ENCODE results near the gene CDH16. TPM values are rescaled to one million over a fixed set of nuclear protein-coding genes. Genes with fewer than 3 reads are reported as not detected.

CDH16 gene
- total RNA-seq: not detected in 2 replicates

GRCh38 chr16:66918803-66919568 lies at the start of gene CDH16:
Gene CDH16 (minus strand): TSS chr16:66918885. CDS start chr16:66918065, 820 bp downstream.

GRCh38 chr16:66961065-66961744 lies 42.5 kb upstream of the CDH16 start, which contains the start of gene CES3:
Gene CES3 (plus strand): TSS chr16:66961266. CDS start chr16:66961308, 42 bp downstream.

DNA sequence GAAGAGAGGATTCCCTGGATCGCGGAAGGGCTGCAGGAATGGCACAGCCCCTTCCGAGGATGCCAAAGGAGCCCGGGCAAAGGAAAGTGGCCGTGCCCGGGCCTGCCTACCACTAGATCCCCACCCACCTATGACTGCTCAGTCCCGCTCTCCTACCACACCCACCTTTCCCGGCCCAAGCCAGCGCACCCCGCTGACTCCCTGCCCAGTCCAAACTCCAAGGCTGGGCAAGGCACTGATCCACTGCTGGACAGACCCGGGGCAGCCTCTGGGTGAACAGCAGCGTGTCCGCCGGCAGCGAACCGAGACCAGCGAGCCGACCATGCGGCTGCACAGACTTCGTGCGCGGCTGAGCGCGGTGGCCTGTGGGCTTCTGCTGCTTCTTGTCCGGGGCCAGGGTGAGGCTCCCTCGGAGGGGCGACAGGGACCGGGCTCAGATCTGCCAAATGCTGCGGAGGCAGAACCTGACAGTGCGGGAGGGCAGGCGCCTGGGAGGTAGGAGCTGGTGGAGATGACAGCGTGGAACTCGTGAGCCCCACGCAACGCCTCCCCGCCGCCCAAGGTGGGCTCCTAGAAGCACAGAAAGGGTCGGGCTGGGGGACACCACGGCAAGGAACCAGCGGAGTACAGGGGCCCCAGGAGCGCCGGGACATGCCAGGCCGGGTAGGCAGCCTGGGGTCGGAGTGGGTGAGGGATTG lies 16.8 kb upstream of the CDH16 start, which contains the start of gene CES2:
Gene CES2, plus strand, starts transcription at position 203 of the 698 bp plus-strand sequence. Its CDS starts 120 bp downstream, at position 323.

GRCh38 chr16:66934138-66934838 lies 15.6 kb upstream of the CDH16 start, which contains the start of gene CIAO2B:
Gene CIAO2B (minus strand): TSS chr16:66934402. CDS start chr16:66934364, 38 bp downstream.

GRCh38 chr16:66925322-66925840 lies 6.7 kb upstream of the CDH16 start, which contains the start of gene RRAD:
Gene RRAD (minus strand): TSS chr16:66925535. CDS start chr16:66925179, 356 bp downstream.

GRCh38 chr16:66880288-66881013 lies 38.2 kb downstream of the CDH16 start, which contains the start of gene PDP2:
Gene PDP2 (plus strand): TSS chr16:66880515. CDS start chr16:66884285, 3,770 bp downstream.

Other genes with a start within 250 kb of the CDH16 start
- 10.8 and 11.0 TPM in 2 replicates for gene CMTM4, start 222.1 kb downstream of the CDH16 start, total RNA-seq
- 42.3 and 74.3 TPM in 2 replicates for gene DYNC1LI2, start 167.3 kb downstream of the CDH16 start, total RNA-seq
- not detected in 2 replicates for gene TERB1, start 117.3 kb downstream of the CDH16 start, total RNA-seq
- gene NAE1, start 87.9 kb downstream of the CDH16 start, total RNA-seq: 29.0 and 36.8 TPM in 2 replicates
- not detected in 2 replicates for gene CA7, start 74.5 kb downstream of the CDH16 start, total RNA-seq
- gene PDP2, start 38.4 kb downstream of the CDH16 start, total RNA-seq: 8.6 and 10.0 TPM in 2 replicates
- gene RRAD, start 6.7 kb upstream of the CDH16 start, total RNA-seq: 1.00 TPM in 1 of 2 replicates, not detected in the other
- 35.9 and 48.6 TPM in 2 replicates for gene CIAO2B, start 15.5 kb upstream of the CDH16 start, total RNA-seq
- 17.9 and 22.6 TPM in 2 replicates for gene CES2, start 16.6 kb upstream of the CDH16 start, total RNA-seq
- not detected in 2 replicates for gene CES3, start 42.4 kb upstream of the CDH16 start, total RNA-seq
- 2.2 and 4.4 TPM in 2 replicates for gene CES4A, start 69.7 kb upstream of the CDH16 start, total RNA-seq
- gene CBFB, start 110.3 kb upstream of the CDH16 start, total RNA-seq: 28.8 and 34.8 TPM in 2 replicates
- 9.5 and 15.7 TPM in 2 replicates for gene PHAF1, start 191.1 kb upstream of the CDH16 start, total RNA-seq
- gene B3GNT9, start 232.1 kb upstream of the CDH16 start, total RNA-seq: 59.2 and 71.5 TPM in 2 replicates
- 25.2 and 28.0 TPM in 2 replicates for gene TRADD, start 241.0 kb upstream of the CDH16 start, total RNA-seq
- gene FBXL8, start 241.1 kb upstream of the CDH16 start, total RNA-seq: 17.1 and 20.8 TPM in 2 replicates
- gene HSF4, start 245.9 kb upstream of the CDH16 start, total RNA-seq: 5.3 and 7.7 TPM in 2 replicates